Ovary (tissue), 3 donors: Measurements from ENCODE around the gene ERAS.
"Not testable (repeated sequence)": the region's sequence is repeated elsewhere in the genome, so short reads cannot be mapped to it uniquely, and the experiment has no call there.

Experiments
- EP300 ChIP-seq: sonication (generic); formaldehyde crosslinking; IDR thresholded peaks from one replicate; pipeline ENCODE4 v1.6.1; 2017; ENCODE audit warnings: antibody characterized with exemption
- POLR2A ChIP-seq: fragments of 450-650 bp; IDR thresholded peaks from one replicate; pipeline ENCODE4 v1.6.1; 2017; ENCODE audit warnings: antibody characterized with exemption, mild to moderate bottlenecking, moderate library complexity
- TF ChIP-seq, protein P1 (sequence below), 3 donors: fragments of 450-650 bp in 2 of 3; fragments of 200-600 bp in 1 of 3; IDR thresholded peaks; one replicate each; pipeline versions ENCODE4 v1.5.1 to v1.8.0; 2016 to 2022; ENCODE audit warnings: antibody characterized with exemption in 3 of 3, mild to moderate bottlenecking in 1 of 3
- donor health status: DM: no; HTN: no; CAD: no.

GRCh38 chrX:48854121-48854804 lies 27.9 kb downstream of the ERAS start:
- TF ChIP-seq, protein P1, sequence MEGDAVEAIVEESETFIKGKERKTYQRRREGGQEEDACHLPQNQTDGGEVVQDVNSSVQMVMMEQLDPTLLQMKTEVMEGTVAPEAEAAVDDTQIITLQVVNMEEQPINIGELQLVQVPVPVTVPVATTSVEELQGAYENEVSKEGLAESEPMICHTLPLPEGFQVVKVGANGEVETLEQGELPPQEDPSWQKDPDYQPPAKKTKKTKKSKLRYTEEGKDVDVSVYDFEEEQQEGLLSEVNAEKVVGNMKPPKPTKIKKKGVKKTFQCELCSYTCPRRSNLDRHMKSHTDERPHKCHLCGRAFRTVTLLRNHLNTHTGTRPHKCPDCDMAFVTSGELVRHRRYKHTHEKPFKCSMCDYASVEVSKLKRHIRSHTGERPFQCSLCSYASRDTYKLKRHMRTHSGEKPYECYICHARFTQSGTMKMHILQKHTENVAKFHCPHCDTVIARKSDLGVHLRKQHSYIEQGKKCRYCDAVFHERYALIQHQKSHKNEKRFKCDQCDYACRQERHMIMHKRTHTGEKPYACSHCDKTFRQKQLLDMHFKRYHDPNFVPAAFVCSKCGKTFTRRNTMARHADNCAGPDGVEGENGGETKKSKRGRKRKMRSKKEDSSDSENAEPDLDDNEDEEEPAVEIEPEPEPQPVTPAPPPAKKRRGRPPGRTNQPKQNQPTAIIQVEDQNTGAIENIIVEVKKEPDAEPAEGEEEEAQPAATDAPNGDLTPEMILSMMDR (IDR thresholded peaks at IDR 0.05) = not testable (repeated sequence)
- TF ChIP-seq EP300, POLR2A: not testable (repeated sequence)
